ENCODE data around the gene ZNF208.
A peak's percentile ranks its signal among the peaks of the same experiment; 100 is the strongest.

ZNF208 gene

DNA sequence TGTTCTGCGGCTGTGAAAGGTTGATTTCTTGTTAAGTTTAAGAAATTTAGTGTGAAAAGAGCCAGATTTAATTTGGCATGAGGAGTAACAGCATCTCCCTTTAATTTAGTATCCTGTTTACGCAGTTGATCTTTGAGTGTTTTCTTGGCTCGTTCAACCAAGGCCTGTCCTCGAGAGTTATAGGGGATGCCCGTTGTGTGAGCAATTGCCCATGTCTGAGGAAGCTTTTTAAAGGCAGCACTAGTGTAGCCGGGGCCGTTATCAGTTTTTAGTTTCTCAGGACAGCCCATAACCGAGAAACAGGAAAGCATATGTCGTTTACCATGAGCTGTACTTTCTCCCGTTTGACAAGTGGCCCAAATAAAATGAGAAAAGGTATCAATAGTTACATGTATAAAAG lies 127.2 kb downstream of the ZNF208 start:
- peak; percentile 2 for DNase-seq
